CD8-positive, alpha-beta memory T cell (primary cell): ENCODE measurements around the gene BCCIP. TPM values are rescaled to one million over a fixed set of nuclear protein-coding genes. Genes with fewer than 3 reads are reported as not detected.
A peak's percentile ranks its signal among the peaks of the same experiment; 100 is the strongest.

Source experiments
- CTCF ChIA-PET: fragments of 350-600 bp; sonication (Branson Sonifier 250); formaldehyde crosslinking; loops from one replicate; lab custom pipeline; 2021; ENCODE audit warnings: antibody characterized with exemption; lab: Charles Lee
- POLR2A ChIA-PET: fragments of 350-600 bp; sonication (Branson Sonifier 250); formaldehyde crosslinking; loops from one replicate; lab custom pipeline; 2021; ENCODE audit warnings: antibody characterized with exemption; lab: Charles Lee
- DNase-seq, 5 donors: peaks; one replicate each; pipeline versions ENCODE4 v3.0.0 to v3.0.0-alpha.2; 2020 to 2022; ENCODE audit warnings: mixed read lengths in 1 of 5
- H3K27ac ChIP-seq: one replicate; pipeline ENCODE4 v1.7.0; 2013; ENCODE audit warnings: low read depth, mild to moderate bottlenecking, low read length, moderate library complexity
- H3K27me3 ChIP-seq: 2 replicates; pipeline ENCODE4 v1.7.0; 2013; ENCODE audit warnings: low read length, mild to moderate bottlenecking; ENCODE audit not compliant: insufficient read depth, poor library complexity, severe bottlenecking
- H3K36me3 ChIP-seq: 2 replicates; pipeline ENCODE4 v1.7.0; 2013; ENCODE audit warnings: mild to moderate bottlenecking, low read length, moderate library complexity; ENCODE audit not compliant: insufficient read depth
- H3K4me1 ChIP-seq: 2 replicates; pipeline ENCODE4 v1.7.0; 2013; ENCODE audit warnings: mild to moderate bottlenecking, low read length, moderate library complexity; ENCODE audit not compliant: insufficient read depth
- H3K4me3 ChIP-seq: 2 replicates; pipeline ENCODE4 v1.7.0; 2013; ENCODE audit warnings: mild to moderate bottlenecking, low read length
- H3K9me3 ChIP-seq: 2 replicates; pipeline ENCODE4 v1.7.0; 2013; ENCODE audit warnings: mild to moderate bottlenecking, low read length
- H3K27ac Mint-ChIP-seq, 8 donors: one replicate each; pipeline ENCODE4 v1.8.0; 2020 to 2021; ENCODE audit warnings: mixed read lengths in 8 of 8, mild to moderate bottlenecking in 6 of 8, inconsistent platforms in 3 of 8, moderate library complexity in 3 of 8
- H3K27me3 Mint-ChIP-seq, 2 donors: one replicate each; pipeline ENCODE4 v1.8.0; 2020 to 2021; ENCODE audit warnings: mixed read lengths in 2 of 2, mild to moderate bottlenecking in 1 of 2, moderate library complexity in 1 of 2
- H3K36me3 Mint-ChIP-seq, 3 donors: one replicate each; pipeline ENCODE4 v1.8.0; 2020 to 2021; ENCODE audit warnings: mixed read lengths in 3 of 3, inconsistent platforms in 1 of 3, mild to moderate bottlenecking in 1 of 3
- H3K4me1 Mint-ChIP-seq, 3 donors: one replicate each; pipeline ENCODE4 v1.8.0; 2020 to 2021; ENCODE audit warnings: mixed read lengths in 3 of 3, inconsistent platforms in 1 of 3, mild to moderate bottlenecking in 1 of 3
- H3K4me3 Mint-ChIP-seq, 7 donors: one replicate each; pipeline ENCODE4 v1.8.0; 2020 to 2021; ENCODE audit warnings: mixed read lengths in 7 of 7, mild to moderate bottlenecking in 6 of 7, moderate library complexity in 4 of 7, inconsistent platforms in 2 of 7
- H3K9me3 Mint-ChIP-seq, 5 donors: one replicate each; pipeline ENCODE4 v1.8.0; 2020 to 2022; ENCODE audit warnings: mixed read lengths in 5 of 5, mild to moderate bottlenecking in 3 of 5, moderate library complexity in 2 of 5, inconsistent platforms in 1 of 5
- polyA plus RNA-seq: library from polyadenylated mRNA; unstranded; fragments of 300-500 nt; fragmentation: Illumina TruSeq; gene quantifications from one replicate; pipeline ENCODE4 v1.2.3, GENCODE V29; 2021
- total RNA-seq, 2 experiments: library from RNA; stranded (reverse); gene quantifications; one replicate each; pipeline ENCODE4 v1.2.3, GENCODE V29; 2021

BCCIP gene
- total and polyA plus RNA-seq, 3 experiments from 2014 or later = 84.4 to 130 (median 129) TPM

- Histone ChIP-seq H3K4me1 (no peaks in the 10 kb centered on the region), H3K36me3 (no peaks in the 10 kb centered on the region), H3K4me3 (no peak overlapping the region), H3K9me3 (no peaks in the 10 kb centered on the region), H3K27me3 (no peaks in the 10 kb centered on the region), H3K27ac (no peak overlapping the region)
- H3K9me3 Mint-ChIP-seq = no peaks in the 10 kb centered on the region
- POLR2A ChIA-PET = no interaction called here
- no peak for DNase-seq
- CTCF ChIA-PET = no interaction called here
- H3K27ac Mint-ChIP-seq = peak overlapping the region in 1 of 8 donors; percentile 9
- no peaks in the 10 kb centered on the region for H3K27me3 Mint-ChIP-seq
- peaks cover 0 to 15% (median 1%) of the 10 kb centered on the region in 3 donors for H3K36me3 Mint-ChIP-seq
- H3K4me1 Mint-ChIP-seq = no peaks in the 10 kb centered on the region
- H3K4me3 Mint-ChIP-seq = no peak overlapping the region
These were observed 43.2 kb downstream of the BCCIP start for GRCh38 chr10:125866421-125867029.

GRCh38 chr10:125868372-125868975 lies 45.1 kb downstream of the BCCIP start:
- Histone ChIP-seq H3K4me1 (no peaks in the 10 kb centered on the region), H3K36me3 (no peaks in the 10 kb centered on the region), H3K27ac (no peak overlapping the region), H3K9me3 (no peaks in the 10 kb centered on the region), H3K27me3 (no peaks in the 10 kb centered on the region), H3K4me3 (no peak overlapping the region)
- peak overlapping the region in 2 of 8 donors; percentile 6 to 41 for H3K27ac Mint-ChIP-seq
- CTCF ChIA-PET = interaction anchor here (1.0 to 1.1 kb wide), 2 partner anchors 11 to 14 kb away, joined by 3 to 5 read pairs; no protein-coding TSS in a partner anchor
- peak in 1 of 5 donors; percentile 21 for DNase-seq
- no peak overlapping the region for H3K4me3 Mint-ChIP-seq
- peaks cover 0 to 15% (median 1%) of the 10 kb centered on the region in 3 donors for H3K36me3 Mint-ChIP-seq
- H3K4me1 Mint-ChIP-seq = no peaks in the 10 kb centered on the region
- POLR2A ChIA-PET = no interaction called here
- no peaks in the 10 kb centered on the region for H3K9me3 Mint-ChIP-seq
- no peaks in the 10 kb centered on the region for H3K27me3 Mint-ChIP-seq

- no peaks in the 10 kb centered on the region for H3K27me3 Mint-ChIP-seq
- peaks cover 3 to 14% (median 10%) of the 10 kb centered on the region in 3 donors for H3K36me3 Mint-ChIP-seq
- no peak for DNase-seq
- Histone ChIP-seq H3K27ac (no peak overlapping the region), H3K4me3 (no peak overlapping the region), H3K36me3 (no peaks in the 10 kb centered on the region), H3K9me3 (no peaks in the 10 kb centered on the region), H3K27me3 (no peaks in the 10 kb centered on the region), H3K4me1 (no peaks in the 10 kb centered on the region)
- ChIA-PET POLR2A (no interaction called here), CTCF (no interaction called here)
- no peaks in the 10 kb centered on the region for H3K4me1 Mint-ChIP-seq
- peaks cover 0 to 7% (median 5%) of the 10 kb centered on the region in 5 donors for H3K9me3 Mint-ChIP-seq
- no peak overlapping the region for H3K4me3 Mint-ChIP-seq
- no peak overlapping the region for H3K27ac Mint-ChIP-seq
These were observed 48.0 kb downstream of the BCCIP start for GRCh38 chr10:125871338-125871737.

GRCh38 chr10:125878957-125879835 lies 55.9 kb downstream of the BCCIP start:
- H3K36me3 Mint-ChIP-seq = peaks cover 3 to 30% (median 13%) of the 10 kb centered on the region in 3 donors
- peaks cover 1 to 12% (median 9%) of the 10 kb centered on the region in 5 donors for H3K9me3 Mint-ChIP-seq
- no peak overlapping the region for H3K27ac Mint-ChIP-seq
- no peak overlapping the region for H3K4me3 ChIP-seq
- CTCF ChIA-PET = no interaction called here
- no peak overlapping the region for H3K4me3 Mint-ChIP-seq
- H3K36me3 ChIP-seq = no peaks in the 10 kb centered on the region
- POLR2A ChIA-PET = no interaction called here
- H3K27me3 ChIP-seq = no peaks in the 10 kb centered on the region
- no peaks in the 10 kb centered on the region for H3K4me1 ChIP-seq
- DNase-seq = no peak
- H3K27me3 Mint-ChIP-seq = peaks cover 0 to 4% of the 10 kb centered on the region in 2 donors
- H3K4me1 Mint-ChIP-seq = no peaks in the 10 kb centered on the region
- H3K9me3 ChIP-seq = no peaks in the 10 kb centered on the region
- no peak overlapping the region for H3K27ac ChIP-seq

- Histone ChIP-seq H3K4me3 (no peak overlapping the region), H3K27ac (no peak overlapping the region), H3K27me3 (no peaks in the 10 kb centered on the region), H3K9me3 (no peaks in the 10 kb centered on the region), H3K36me3 (no peaks in the 10 kb centered on the region), H3K4me1 (no peaks in the 10 kb centered on the region)
- Mint-ChIP-seq H3K36me3 (peaks cover 2 to 23% (median 8%) of the 10 kb centered on the region in 3 donors), H3K27me3 (peaks cover 0 to 4% of the 10 kb centered on the region in 2 donors), H3K4me1 (no peaks in the 10 kb centered on the region), H3K9me3 (peaks cover 1 to 12% (median 8%) of the 10 kb centered on the region in 5 donors), H3K4me3 (no peak overlapping the region), H3K27ac (peak overlapping the region in 1 of 8 donors; percentile 13)
- POLR2A ChIA-PET = no interaction called here
- no peak for DNase-seq
- CTCF ChIA-PET = no interaction called here
These were observed 57.4 kb downstream of the BCCIP start for GRCh38 chr10:125880719-125881118.

- H3K27ac ChIP-seq = no peak within 1 kb of the TSS
- H3K9me3 Mint-ChIP-seq = peaks cover 1 to 8% (median 4%) of the 10 kb centered on the region in 5 donors
- POLR2A ChIA-PET = no interaction called here
- H3K4me3 ChIP-seq = no peak within 1 kb of the TSS
- no peaks in the 10 kb centered on the region for H3K36me3 ChIP-seq
- no peaks in the 10 kb centered on the region for H3K27me3 ChIP-seq
- CTCF ChIA-PET = interaction anchor here (1.7 kb wide), 1 partner anchor 12 kb away, joined by 5 read pairs; no protein-coding TSS in a partner anchor
- H3K9me3 ChIP-seq = no peaks in the 10 kb centered on the region
- H3K4me3 Mint-ChIP-seq = no peak within 1 kb of the TSS
- peaks cover 0 to 4% of the 10 kb centered on the region in 2 donors for H3K27me3 Mint-ChIP-seq
- no peak for DNase-seq
- H3K4me1 Mint-ChIP-seq = no peaks in the 10 kb centered on the region
- peak within 1 kb of the TSS in 1 of 8 donors; percentile 13 for H3K27ac Mint-ChIP-seq
- H3K4me1 ChIP-seq = no peaks in the 10 kb centered on the region
- H3K36me3 Mint-ChIP-seq = peaks cover 2 to 18% (median 7%) of the 10 kb centered on the region in 3 donors
These were observed 57.8 kb downstream of the BCCIP start, which contains the start of gene DHX32 for GRCh38 chr10:125881192-125881591. TSS of gene DHX32 (minus strand) at chr10:125881292. CDS start at chr10:125880824, 468 bp downstream.

GRCh38 chr10:125882596-125882995 lies 59.2 kb downstream of the BCCIP start:
- no peak overlapping the region for H3K27ac Mint-ChIP-seq
- no peaks in the 10 kb centered on the region for H3K4me1 ChIP-seq
- no peak overlapping the region for H3K27ac ChIP-seq
- H3K27me3 ChIP-seq = no peaks in the 10 kb centered on the region
- no peaks in the 10 kb centered on the region for H3K9me3 ChIP-seq
- H3K9me3 Mint-ChIP-seq = no peaks in the 10 kb centered on the region
- no peaks in the 10 kb centered on the region for H3K36me3 ChIP-seq
- H3K4me3 ChIP-seq = no peak overlapping the region
- CTCF ChIA-PET = interaction anchor here (1.7 kb wide), 1 partner anchor 14 kb away, joined by 5 read pairs; no protein-coding TSS in a partner anchor
- H3K27me3 Mint-ChIP-seq = peaks cover 0 to 4% of the 10 kb centered on the region in 2 donors
- POLR2A ChIA-PET = no interaction called here
- no peak overlapping the region for H3K4me3 Mint-ChIP-seq
- no peaks in the 10 kb centered on the region for H3K4me1 Mint-ChIP-seq
- DNase-seq = no peak
- peaks cover 0 to 7% (median 7%) of the 10 kb centered on the region in 3 donors for H3K36me3 Mint-ChIP-seq
